Tibial nerve (tissue), 4 donors: ENCODE data around the gene STON1. TPM values are rescaled to one million over a fixed set of nuclear protein-coding genes. Genes with fewer than 3 reads are reported as not detected.

Experiments used
- DNase-seq, 2 donors: peaks; one replicate each; pipeline ENCODE4 v3.0.0-alpha.2; 2019; ENCODE audit warnings: low spot score in 2 of 2
- H3K27ac ChIP-seq, 4 donors: fragments of 200-600 bp; sonication (generic) in 3 of 4; one replicate each; pipeline ENCODE4 v1.5.1; 2017 to 2019; ENCODE audit warnings: mild to moderate bottlenecking in 1 of 4
- H3K27me3 ChIP-seq, 2 donors: fragments of 200-600 bp; sonication (generic) in 1 of 2; one replicate each; pipeline versions ENCODE4 v1.5.1 to v1.6.0; 2017 to 2019
- H3K36me3 ChIP-seq, 3 donors: fragments of 200-600 bp; sonication (generic); one replicate each; pipeline ENCODE4 v1.5.1; 2018 to 2019
- H3K4me1 ChIP-seq, 4 donors: fragments of 200-600 bp; sonication (generic) in 3 of 4; one replicate each; pipeline ENCODE4 v1.5.1; 2017 to 2019
- H3K4me3 ChIP-seq, 4 donors: fragments of 200-600 bp; sonication (generic) in 3 of 4; one replicate each; pipeline ENCODE4 v1.5.1; 2017 to 2019; ENCODE audit warnings: mild to moderate bottlenecking in 1 of 4, moderate library complexity in 1 of 4
- H3K9me3 ChIP-seq, 4 donors: fragments of 200-600 bp; sonication (generic) in 3 of 4; one replicate each; pipeline ENCODE4 v1.5.1; 2017 to 2019
- EP300 ChIP-seq, 2 donors: sonication (generic); formaldehyde crosslinking; IDR thresholded peaks; one replicate each; pipeline ENCODE4 v1.6.1; 2017; ENCODE audit warnings: antibody characterized with exemption in 2 of 2, mild to moderate bottlenecking in 1 of 2
- POLR2A ChIP-seq, 2 donors: fragments of 450-650 bp; IDR thresholded peaks; one replicate each; pipeline ENCODE4 v1.6.1; 2017; ENCODE audit warnings: antibody characterized with exemption in 2 of 2, mild to moderate bottlenecking in 2 of 2, moderate library complexity in 2 of 2
- WGBS, 2 donors: methylation state at CpG; one replicate each; pipeline ENCODE4 v1.1.5; 2018; 5-methylcytosine and 5-hydroxymethylcytosine counted together
- total RNA-seq, 4 donors: library from RNA; depleted of rRNA; stranded (reverse); fragments of >200 nt; gene quantifications; one replicate each; pipeline ENCODE4 v1.1.0, GENCODE V29; 2016
- TF ChIP-seq, protein P1 (sequence below), 5 experiments: fragments of 200-600 bp in 3 of 5; fragments of 450-650 bp in 2 of 5; sonication (generic) in 3 of 5; IDR thresholded peaks; one replicate each; pipeline ENCODE4 v1.5.1; 2016 to 2019; ENCODE audit warnings: antibody characterized with exemption in 5 of 5, mild to moderate bottlenecking in 3 of 5, moderate library complexity in 2 of 5

STON1 gene
- total RNA-seq, 4 donors from 2014 or later = 34.1 to 57.0 (median 46.9) TPM

DNA sequence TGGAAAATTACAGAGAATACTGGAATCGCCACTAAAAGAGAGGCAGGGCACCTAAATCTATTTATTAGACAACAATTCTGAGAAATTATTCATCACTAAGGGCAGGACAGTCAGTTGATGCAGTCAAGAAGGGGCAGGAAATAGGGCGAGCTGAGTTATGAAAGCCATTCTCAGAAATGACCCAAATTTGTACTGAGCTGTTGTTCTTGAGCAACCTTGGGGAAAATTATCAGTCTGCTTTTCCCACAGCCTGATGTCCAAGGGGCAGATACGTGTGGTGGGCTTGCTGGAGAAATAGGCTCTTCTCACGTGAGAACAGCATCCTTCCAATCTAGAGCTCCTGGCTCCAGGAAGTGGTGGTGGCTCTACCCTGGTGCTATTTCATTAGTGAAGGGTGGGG lies 38.6 kb downstream of the STON1 start:
- Histone ChIP-seq H3K27me3 (no peaks in the 10 kb centered on the region), H3K9me3 (no peaks in the 10 kb centered on the region), H3K27ac (peak overlapping the region in 2 of 4 donors; percentile 74 to 80), H3K4me1 (peaks cover 0 to 64% (median 26%) of the 10 kb centered on the region in 4 donors), H3K4me3 (no peak overlapping the region), H3K36me3 (no peaks in the 10 kb centered on the region)
- TF ChIP-seq, protein P1, sequence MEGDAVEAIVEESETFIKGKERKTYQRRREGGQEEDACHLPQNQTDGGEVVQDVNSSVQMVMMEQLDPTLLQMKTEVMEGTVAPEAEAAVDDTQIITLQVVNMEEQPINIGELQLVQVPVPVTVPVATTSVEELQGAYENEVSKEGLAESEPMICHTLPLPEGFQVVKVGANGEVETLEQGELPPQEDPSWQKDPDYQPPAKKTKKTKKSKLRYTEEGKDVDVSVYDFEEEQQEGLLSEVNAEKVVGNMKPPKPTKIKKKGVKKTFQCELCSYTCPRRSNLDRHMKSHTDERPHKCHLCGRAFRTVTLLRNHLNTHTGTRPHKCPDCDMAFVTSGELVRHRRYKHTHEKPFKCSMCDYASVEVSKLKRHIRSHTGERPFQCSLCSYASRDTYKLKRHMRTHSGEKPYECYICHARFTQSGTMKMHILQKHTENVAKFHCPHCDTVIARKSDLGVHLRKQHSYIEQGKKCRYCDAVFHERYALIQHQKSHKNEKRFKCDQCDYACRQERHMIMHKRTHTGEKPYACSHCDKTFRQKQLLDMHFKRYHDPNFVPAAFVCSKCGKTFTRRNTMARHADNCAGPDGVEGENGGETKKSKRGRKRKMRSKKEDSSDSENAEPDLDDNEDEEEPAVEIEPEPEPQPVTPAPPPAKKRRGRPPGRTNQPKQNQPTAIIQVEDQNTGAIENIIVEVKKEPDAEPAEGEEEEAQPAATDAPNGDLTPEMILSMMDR (IDR thresholded peaks at IDR 0.05) = no peak
- TF ChIP-seq POLR2A (IDR thresholded peaks at IDR 0.05) = no peak
- peak; percentile 44 to 46 for TF ChIP-seq EP300 (IDR thresholded peaks at IDR 0.05)
- no peak for DNase-seq
- 56 to 76% methylated on average over 4 of the region's 4 CpGs for WGBS, 2 donors

DNA sequence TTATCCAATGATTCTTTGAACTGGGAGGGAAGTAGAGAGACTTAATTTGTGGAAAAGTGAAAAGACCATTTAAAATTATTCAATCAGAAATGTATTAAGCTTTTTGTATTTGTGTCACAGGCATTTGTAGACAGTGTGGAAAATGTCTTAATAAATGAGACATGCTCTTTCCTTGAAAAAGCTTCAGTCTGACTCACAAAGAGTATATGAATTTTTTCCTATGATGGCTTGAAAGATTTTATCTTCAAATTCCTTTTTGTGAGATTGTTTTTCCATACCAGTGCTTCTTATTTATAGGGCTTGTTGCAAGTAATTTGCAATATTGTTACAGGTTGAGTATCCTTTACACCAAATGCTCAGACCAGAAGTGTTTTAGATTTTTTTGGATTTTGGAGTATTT lies 39.5 kb downstream of the STON1 start:
- no peaks in the 10 kb centered on the region for H3K27me3 ChIP-seq
- H3K9me3 ChIP-seq = no peaks in the 10 kb centered on the region
- H3K36me3 ChIP-seq = no peaks in the 10 kb centered on the region
- TF ChIP-seq EP300 (IDR thresholded peaks at IDR 0.05) = no peak
- no peak for TF ChIP-seq POLR2A (IDR thresholded peaks at IDR 0.05)
- TF ChIP-seq, protein P1 (IDR thresholded peaks at IDR 0.05) = no peak
- H3K4me1 ChIP-seq = peaks cover 0 to 64% (median 26%) of the 10 kb centered on the region in 4 donors
- no peak for DNase-seq
- H3K4me3 ChIP-seq = no peak overlapping the region
- peak overlapping the region in 1 of 4 donors; percentile 80 for H3K27ac ChIP-seq

GRCh38 chr2:48572816-48573215 lies 42.9 kb downstream of the STON1 start:
- no peak for DNase-seq
- peaks cover 0 to 41% (median 19%) of the 10 kb centered on the region in 4 donors for H3K4me1 ChIP-seq
- H3K27me3 ChIP-seq = no peaks in the 10 kb centered on the region
- H3K9me3 ChIP-seq = no peaks in the 10 kb centered on the region
- TF ChIP-seq POLR2A (IDR thresholded peaks at IDR 0.05) (no peak), EP300 (IDR thresholded peaks at IDR 0.05) (no peak)
- TF ChIP-seq, protein P1 (IDR thresholded peaks at IDR 0.05) = no peak
- H3K4me3 ChIP-seq = no peak overlapping the region
- H3K36me3 ChIP-seq = no peaks in the 10 kb centered on the region
- H3K27ac ChIP-seq = peak overlapping the region in 3 of 4 donors; percentile 7 to 67 (median 25)
- WGBS, 2 donors = 42 to 44% methylated on average over 5 of the region's 5 CpGs

DNA sequence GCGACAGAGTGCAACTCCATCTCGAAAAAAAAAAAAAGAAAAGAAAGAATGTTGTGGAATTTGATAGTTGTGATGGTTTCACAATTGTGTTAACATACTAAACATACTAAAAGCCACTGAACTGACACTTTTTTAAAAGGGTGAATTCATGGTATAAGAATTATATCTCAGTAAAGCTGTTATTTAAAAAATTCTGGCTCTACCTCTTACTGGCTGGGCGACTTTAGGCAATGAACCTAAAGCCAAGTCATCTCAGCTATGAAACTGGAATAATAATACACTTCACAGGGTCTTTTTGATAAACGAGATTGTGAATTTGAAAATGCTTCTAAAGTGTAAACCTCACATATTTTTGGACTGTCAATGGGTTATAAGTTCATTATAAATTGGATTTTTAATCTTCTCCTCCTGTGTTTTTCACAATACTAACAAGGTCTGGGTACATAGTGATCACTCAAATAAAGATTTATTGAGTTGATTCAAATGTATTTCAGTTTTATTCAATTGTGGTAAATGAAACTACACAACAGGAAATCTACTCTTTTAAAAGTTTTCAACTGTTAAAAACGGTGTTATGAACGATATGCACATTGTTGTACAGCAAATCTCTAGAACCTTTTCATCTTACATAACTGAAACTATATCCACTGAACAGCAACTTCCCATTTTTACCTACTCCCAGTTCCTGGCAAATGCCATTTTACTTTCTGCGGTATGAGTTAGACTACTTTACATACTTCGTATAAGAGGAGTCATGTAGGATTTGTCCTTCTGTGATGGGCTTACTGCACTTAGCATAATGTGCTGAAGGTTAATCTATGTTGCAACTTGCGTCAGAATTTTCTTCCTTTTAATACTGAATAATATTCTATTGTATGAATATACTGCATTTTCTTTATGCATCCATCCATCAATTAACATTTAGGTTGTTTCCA lies 44.7 kb downstream of the STON1 start:
- no peak overlapping the region for H3K27ac ChIP-seq
- no peak for DNase-seq
- H3K4me1 ChIP-seq = peaks cover 0 to 23% (median 7%) of the 10 kb centered on the region in 4 donors
- no peak overlapping the region for H3K4me3 ChIP-seq
- TF ChIP-seq EP300 (IDR thresholded peaks at IDR 0.05) (no peak), POLR2A (IDR thresholded peaks at IDR 0.05) (no peak)
- TF ChIP-seq, protein P1 (IDR thresholded peaks at IDR 0.05) = no peak
- no peaks in the 10 kb centered on the region for H3K36me3 ChIP-seq
- H3K9me3 ChIP-seq = no peaks in the 10 kb centered on the region
- H3K27me3 ChIP-seq = no peaks in the 10 kb centered on the region
- WGBS, 2 donors = 78 to 84% methylated on average over 9 of the region's 9 CpGs

GRCh38 chr2:48578313-48578712 lies 48.4 kb downstream of the STON1 start:
- Histone ChIP-seq H3K4me1 (peaks cover 0 to 2% (median under 1%) of the 10 kb centered on the region in 4 donors), H3K9me3 (no peaks in the 10 kb centered on the region), H3K27ac (no peak overlapping the region), H3K27me3 (no peaks in the 10 kb centered on the region), H3K4me3 (no peak overlapping the region), H3K36me3 (peaks cover 0 to 24% (median 0%) of the 10 kb centered on the region in 3 donors)
- TF ChIP-seq, protein P1 (IDR thresholded peaks at IDR 0.05) = no peak
- TF ChIP-seq EP300 (IDR thresholded peaks at IDR 0.05) (no peak), POLR2A (IDR thresholded peaks at IDR 0.05) (no peak)
- no peak for DNase-seq
- whole genome bisulfite sequencing, 2 donors = 77 to 91% methylated on average over 4 of the region's 4 CpGs
